NB4 (cell line): Measurements from ENCODE around the gene RNASE3.
A peak's percentile ranks its signal among the peaks of the same experiment; 100 is the strongest.

Experiments
- POLR2A ChIP-seq: IDR thresholded peaks from 2 replicates; pipeline ENCODE4 v1.6.1; 2011; ENCODE audit warnings: mild to moderate bottlenecking; ENCODE audit not compliant: insufficient read length; ENCODE audit errors: extremely low read depth
- TF ChIP-seq, protein P1 (sequence below): IDR thresholded peaks from one replicate; pipeline ENCODE4 v1.5.1; 2012; ENCODE audit warnings: low read depth, low read length

DNA sequence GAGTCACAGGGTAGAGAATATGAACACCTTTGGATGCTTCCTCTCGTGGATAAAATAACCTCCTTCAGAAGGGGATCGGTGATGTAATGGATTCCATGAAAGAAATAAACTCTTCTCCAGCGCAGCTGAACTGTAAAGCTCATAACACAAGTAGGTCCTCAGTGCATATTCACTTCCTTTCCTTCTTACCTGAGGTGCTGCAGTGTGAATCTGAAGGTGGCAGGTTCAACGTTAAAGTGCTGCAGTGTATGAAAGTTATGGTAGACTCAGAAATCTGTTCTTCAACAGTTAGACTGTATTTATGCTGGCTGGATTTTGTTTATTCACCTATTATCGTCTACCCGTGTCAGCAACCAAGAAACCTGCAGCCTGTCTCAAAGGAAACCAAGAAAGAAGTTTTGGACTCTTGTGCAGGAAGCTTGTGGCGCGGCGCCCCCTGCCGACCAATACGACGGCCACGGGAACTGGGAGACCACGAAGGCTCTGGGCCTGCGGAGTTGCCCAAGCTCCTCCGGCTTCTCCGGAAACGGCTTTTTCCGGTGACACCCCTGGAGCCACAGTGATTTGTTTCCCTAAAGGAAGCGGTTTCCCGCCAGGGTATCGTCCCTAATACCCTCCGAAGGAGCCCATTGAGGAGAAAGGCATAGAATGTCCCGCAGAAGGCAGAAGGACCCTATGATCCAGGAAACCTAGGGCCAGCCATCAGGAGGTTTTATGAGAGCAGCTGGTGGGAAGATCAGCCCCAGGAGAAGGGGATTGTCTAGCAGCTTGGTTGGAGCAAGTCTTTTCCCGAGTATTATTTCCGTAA, 17.6 kb upstream of the RNASE3 start:
- TF ChIP-seq, protein P1, sequence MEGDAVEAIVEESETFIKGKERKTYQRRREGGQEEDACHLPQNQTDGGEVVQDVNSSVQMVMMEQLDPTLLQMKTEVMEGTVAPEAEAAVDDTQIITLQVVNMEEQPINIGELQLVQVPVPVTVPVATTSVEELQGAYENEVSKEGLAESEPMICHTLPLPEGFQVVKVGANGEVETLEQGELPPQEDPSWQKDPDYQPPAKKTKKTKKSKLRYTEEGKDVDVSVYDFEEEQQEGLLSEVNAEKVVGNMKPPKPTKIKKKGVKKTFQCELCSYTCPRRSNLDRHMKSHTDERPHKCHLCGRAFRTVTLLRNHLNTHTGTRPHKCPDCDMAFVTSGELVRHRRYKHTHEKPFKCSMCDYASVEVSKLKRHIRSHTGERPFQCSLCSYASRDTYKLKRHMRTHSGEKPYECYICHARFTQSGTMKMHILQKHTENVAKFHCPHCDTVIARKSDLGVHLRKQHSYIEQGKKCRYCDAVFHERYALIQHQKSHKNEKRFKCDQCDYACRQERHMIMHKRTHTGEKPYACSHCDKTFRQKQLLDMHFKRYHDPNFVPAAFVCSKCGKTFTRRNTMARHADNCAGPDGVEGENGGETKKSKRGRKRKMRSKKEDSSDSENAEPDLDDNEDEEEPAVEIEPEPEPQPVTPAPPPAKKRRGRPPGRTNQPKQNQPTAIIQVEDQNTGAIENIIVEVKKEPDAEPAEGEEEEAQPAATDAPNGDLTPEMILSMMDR, result peak; percentile 83
- no peak for TF ChIP-seq POLR2A
